ENCODE results near the gene GYG1.
"Not testable (repeated sequence)": the region's sequence is repeated elsewhere in the genome, so short reads cannot be mapped to it uniquely, and the experiment has no call there.

Gene GYG1

DNA sequence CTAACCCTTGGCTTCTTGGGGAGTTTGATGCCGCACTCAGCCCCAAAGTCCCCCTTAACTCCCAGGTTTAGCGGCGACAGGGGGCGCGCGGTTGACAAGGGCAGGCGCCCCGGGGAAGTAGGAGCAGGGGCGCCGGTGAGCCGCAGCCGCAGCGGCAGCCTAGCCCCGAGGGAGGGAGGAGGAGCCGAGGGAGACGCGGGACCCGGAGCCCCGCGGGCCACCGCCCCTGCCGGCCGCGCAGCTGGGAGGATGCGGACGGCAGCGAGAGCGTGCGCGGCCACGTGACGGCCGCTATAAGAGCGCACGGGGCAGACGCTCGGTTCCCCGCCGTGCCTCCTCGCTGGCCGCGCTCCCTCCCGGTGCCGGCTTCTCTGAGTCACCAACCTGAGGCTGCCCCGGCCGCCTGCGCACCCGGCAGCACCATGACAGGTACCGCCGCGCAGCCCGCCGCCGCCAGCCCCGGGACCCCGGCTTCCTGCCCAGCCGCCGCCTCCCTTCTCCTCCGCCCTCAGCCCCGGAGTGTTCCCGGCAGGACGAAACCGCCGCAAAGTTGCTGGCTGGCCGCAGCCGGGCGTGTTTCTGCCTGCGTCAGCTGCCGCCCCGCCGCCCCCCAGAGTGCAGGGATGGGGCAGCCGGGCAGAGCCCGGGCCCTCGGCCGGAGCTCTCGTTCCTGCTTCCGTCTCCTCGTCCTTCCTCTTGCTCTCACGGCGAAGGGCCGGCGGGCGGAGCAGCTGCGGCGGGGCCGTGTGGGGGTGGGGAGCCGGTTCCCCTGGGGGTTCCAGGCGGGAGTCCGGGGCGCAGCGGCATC lies at the start of gene GYG1:
TSS of gene GYG1 (plus strand) at position 322 of the 808 bp plus-strand sequence. CDS start at position 423, 101 bp downstream.
- DNase-seq = peak; percentile 78 to 80

DNA sequence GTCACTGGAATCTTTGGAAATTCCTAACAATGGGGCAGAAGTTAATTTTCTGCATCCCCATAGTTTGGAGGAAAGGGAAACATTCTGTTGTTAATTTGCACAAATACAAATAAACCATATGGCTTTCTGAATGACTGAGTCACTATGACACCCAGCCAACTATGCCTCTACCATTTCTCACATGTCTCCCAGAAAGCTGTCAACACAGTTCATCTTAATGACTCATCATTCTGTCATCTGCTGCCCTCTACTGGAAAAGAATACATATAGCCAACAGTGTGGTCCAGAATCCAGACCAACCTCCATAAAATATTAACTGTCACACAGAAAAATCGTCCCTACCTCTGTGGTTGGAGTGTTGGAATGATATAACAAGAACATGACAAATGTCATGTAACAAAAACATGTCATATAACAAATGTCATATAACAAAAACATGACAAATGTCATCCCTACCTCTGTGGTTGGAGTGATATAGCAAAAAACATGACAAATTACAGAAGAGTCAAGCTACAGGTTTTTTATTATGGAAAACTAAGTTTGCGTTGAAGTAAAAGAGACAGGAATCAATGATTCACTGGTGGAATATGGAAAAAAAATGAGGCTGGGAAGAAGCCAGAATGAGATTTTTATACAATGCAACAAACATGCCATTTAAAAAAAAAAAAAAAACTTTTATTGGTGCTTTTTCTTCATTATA lies 47.7 kb upstream of the GYG1 start:
- DNase-seq = no peak

DNA sequence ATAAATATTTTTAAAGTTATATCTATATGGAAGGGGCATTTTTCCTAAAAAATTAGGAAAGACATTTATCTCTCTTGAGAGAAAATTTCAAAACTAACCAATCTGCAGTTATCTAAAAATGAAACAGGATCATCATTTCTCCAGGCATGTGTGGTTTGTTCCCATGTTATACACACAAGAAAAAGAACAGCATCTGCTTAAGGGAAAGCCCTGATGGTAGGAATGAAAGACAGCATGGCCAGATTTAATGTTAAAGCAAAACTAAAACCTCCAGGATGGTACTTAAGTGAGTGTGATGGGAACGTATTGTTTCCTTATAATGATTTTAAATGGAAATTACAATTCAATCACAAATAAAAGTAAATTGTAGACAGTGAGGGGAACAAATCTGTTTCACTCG lies 46.2 kb upstream of the GYG1 start:
- DNase-seq = no peak

DNA sequence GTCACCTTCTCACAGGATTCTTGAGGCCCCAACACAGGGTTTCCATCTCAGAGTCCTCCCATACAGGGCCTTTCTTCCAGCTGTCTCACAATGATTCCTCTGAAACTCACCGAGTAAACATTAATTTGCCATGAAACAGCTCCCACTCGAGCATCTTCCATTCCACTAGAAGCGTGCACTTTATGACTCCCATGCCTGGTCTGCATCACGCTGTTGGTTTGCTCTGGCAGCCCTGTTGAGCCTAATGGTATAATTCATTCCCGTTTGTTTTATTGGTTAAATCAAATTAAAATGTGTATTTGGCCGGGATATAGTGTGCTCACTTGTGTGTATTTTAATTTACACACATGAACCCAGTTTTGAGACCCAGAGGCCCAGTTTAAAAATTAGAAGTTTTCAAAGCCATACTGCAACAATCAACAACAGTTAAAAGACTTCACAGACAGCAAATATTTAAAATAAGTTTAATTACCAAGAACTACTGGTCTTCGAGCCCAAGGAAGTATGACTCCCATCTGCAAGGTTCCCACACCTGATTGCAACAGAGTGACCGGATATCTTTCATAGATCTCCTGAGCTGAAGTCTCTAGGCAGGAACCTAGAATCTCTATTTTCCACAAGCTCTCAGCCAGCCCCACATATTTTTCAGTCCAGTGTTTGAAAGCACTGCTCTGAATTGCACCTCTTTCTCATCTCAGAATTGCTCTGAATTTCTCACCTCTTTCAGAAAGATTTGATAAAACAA lies 42.3 kb upstream of the GYG1 start:
- no peak for DNase-seq

DNA sequence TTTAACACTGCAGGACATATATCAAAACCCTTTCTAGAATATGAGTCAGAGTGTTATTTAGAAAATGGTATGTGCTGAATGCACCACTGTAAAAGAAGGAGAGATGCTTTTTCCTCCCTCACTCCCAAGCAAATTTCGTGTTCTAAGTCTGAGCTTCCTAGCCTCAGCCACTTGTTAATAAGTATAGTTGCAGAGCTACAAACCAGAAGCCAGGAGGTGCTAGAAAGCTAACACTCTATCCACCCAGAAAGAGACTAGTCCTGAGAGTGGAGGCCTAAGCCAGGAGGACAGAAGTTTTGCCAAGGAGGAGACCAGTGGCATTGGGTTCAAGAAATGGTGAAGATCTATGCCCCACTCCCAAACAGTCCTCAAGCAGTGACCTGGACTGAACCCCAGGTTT lies 40.5 kb upstream of the GYG1 start:
- DNase-seq = no peak

DNA sequence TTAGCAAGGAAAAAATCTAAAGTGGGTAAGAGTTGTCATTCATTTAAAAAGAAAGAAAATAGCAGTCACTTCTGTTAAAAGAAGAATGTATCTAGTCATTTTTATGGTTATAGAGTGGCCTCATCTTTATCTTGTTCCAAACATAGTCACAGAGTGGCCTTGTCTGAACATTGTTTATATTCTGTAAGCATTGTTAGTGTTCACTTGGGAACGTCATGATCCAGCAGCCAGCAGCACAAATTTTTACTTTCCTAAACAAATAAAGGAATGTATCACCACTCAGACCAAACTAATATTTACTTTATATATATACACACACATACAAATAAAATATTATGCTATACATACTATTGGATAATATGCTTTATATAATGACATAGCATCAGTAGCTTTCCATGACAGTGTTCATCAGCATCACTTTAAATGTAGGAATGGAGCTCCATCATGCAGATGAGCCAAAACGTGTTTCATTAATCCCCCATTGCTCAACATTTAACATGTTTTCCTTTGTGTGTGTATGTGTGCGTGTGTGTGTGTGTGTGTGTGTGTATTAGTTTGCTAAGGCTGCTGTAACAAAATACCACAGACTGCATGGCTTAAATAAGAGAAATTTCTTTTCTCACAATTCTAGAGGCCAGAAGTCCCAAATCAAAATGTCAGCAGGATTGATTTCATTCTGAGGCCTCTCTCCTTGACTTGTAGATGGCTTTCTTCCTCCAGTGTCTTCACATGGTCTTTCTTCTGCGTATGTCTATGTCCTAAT lies 39.6 kb upstream of the GYG1 start:
- DNase-seq = no peak

DNA sequence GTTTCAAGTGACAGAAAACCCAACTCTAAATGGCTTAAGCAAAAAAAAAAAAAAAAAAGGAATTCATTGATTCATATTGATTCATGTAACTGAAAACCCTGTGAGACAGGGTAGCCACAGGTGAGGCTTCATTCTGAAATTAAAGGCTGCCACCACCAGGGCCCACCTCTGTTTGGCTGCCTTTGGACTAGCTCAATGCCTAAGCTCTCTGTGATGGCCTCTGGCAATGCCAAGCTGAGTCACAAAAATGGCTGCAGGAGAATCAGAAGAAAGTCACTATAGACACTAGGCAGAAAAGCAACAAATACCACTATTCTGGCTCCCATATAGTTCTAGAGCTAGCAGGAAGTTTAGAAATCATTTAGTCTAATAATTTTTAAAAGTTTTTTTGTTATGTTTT lies 38.2 kb upstream of the GYG1 start:
- no peak for DNase-seq

DNA sequence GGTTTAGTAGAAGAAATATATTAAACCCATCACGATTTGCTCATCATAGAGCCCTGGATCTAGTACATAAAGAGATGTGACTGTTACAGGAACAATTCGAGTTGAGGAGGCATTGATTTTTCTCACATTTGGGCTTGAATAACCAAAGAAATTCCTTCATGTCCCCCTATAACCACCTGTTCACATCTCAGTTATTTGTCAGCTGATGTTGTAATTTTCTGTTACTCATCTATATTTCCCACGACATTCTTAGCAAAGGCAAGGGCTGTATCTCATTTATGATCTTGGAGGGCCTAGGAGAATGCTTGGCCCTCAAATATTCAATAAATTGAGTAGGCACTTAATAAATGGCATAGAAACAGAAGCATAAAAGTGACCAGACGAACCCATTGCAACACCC lies 36.4 kb upstream of the GYG1 start:
- no peak for DNase-seq

DNA sequence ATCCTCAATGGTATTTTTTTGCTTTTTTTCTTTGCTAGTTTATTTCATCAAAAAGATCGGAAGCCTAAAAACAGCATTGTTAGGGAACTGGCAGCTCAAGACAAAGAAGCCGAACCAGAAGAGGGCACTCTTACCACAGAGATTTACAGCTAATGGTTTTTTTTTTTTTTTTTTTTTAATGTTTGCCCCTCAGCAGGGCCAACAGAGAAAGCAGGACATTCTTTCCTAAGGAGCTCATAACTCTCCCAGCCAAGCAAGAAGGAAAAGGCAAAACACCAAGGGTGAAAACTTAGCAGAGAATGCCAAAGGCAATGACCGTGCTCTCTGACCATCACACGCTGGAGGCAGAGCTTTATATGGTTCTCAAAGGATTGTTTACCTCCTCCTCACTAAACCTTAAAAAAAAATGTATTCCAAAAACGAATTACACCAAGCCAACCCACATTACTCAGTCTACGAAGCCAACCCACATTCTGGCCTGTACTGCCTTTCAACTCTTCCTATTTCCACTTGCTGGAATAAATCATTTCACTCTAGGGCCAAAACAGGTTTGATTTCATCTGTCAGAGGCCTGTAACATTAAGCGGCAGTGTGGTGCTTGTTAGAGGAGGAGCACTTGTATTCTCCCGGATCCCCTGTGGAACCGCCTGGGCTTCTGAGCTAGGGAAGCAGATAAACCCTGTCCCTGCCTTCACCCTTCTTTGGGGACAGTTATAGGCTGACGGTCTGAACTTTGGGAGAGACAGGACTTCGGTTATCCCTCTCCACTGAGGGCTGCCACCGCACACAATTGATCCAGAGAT lies 35.6 kb upstream of the GYG1 start:
- DNase-seq = peak in 1 of 2 donors; percentile 32

DNA sequence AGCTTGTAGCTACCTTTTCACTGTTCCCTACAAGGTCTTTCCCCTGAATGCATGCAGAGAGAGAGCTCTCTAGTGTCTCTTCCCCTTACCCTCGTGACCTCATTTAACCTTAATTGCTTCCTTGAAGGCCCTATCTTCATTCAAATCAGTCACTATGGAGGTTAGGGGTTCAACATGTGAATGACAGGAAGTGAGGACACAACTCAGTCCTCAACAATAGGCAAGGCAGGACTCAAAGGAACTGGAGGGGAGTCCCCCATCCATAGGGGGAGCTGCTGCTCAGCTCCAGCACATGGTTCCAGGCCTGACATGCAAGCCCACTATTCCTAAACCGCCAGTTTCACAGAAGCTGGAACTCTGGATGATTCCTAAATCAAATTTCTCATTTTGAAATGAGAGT lies 33.8 kb upstream of the GYG1 start:
- DNase-seq = no peak

DNA sequence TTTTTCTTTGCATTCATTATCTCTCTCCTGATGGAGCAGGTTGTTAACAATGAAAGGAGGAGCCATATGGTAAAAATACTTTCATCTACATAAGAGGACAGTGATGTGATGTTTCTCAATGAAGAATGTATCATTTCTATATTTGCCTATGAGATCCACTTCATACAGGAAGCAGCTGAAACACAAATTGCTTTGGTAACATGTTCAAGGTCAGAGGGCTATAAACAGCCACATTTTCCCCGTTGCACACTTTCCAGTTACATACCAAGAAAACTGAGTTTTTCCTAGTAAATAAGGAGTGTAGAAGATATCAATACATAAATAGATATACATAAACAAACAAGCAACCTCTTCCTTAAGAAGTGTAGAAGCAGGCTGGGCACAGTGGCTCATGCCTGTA lies 32.6 kb upstream of the GYG1 start:
- no peak for DNase-seq

DNA sequence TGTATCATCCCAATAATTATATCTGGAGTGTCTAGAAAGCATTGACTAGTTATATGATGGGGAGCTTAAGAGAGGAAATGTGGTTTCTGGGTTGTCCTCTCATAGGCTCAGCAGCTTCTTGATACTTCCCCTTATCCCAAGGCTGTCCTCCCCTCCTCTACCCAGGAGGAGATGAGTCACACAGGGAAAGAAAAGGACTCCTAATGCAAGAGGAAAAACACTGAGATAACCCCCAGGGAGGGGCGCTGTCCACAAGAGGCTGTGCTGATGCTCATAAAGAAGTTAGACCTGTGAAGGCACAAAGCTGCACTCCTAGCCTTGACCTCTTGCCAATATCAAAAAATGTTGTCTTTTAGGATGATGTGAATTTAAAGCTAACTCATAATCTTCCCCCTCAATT lies 28.8 kb upstream of the GYG1 start:
- DNase-seq = no peak

DNA sequence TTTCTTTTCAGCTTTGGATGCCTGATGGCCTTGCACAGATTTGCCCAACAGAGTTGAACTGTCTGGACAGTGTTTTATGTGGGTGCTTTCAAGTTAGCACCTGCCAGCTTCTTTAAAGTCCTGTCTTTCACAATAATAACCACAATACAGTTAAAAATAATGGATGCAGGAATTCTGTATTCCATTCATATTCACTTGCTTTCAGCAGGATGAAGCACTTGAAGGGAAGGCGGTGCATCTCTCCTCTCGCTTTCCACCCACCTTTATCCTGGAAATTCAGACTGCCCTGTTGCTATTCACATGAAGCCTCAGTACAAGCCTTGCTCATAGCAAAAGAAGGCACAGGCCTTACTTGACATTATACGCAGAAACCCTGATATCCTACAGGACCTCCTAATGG lies 26.5 kb upstream of the GYG1 start:
- no peak for DNase-seq

DNA sequence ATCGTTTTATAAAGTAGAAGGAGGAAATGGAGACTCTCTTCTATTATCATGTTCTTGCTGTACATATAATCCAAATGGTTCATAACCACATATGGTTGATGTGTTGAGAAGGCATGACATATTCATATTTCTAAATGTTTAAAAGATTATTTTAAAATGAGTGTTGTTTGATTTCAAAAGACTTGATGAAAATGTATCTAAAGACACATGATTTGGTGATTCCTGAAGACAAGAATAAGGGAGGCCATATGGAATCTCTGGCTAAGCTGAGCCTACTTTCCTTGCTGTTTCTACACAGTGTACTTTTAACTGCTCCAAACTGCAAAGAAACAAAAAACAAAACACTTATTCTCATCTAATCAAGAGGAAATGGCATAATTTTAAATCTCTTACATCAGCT lies 23.0 kb upstream of the GYG1 start:
- no peak for DNase-seq

DNA sequence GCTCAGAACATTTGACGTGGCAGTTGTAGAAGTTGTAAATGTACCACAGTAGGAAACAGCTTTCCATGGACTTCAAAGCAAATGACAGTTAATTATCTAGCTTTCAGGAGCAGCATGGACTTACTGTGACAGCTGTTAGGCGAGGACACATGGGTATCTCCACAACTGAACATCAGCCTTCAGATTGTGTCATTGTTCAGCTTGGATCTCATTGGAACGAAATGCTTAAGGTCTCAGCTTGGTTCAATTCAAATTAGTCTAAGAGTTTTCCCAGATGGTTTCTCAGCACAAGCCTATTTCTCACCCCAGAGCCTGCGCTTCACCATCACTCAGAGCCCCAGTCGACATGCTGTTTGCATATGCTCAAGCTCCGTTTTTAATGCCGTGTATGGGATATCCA lies 21.1 kb upstream of the GYG1 start:
- DNase-seq = no peak

DNA sequence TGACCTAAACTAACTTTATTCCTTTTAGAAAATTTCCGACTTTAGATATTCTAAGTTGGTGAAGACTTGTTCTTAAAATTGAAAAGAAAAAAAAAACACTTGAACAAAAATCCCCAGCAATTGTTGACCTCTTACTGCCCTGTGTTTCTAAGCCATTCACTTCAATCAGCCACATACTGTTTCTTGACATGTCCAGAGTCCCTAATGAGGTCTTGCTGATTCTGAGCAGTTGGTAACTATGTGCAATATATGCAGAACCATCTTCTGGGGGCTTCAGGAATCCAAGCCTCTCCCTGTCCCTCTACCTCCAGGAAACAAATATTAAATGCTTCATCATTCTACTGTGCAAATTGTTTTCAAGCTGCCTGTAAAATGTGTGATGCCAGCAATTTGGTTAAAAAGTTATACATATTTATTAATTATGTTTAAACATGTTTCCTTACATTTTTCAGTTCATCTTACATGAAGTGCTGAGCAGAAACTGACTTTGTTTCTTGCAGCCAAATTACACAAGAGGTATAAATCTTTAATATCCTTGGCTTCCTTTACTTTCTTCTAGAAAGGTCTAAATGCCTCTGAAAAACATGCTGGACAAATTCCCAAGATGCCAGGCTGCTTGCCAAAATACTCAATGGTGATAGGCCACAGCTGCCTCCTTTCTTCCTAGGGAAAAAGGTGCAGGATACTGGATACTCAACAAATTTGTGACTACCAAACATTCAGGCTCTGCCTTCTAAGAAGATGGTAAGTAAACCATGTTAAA lies 19.8 kb upstream of the GYG1 start:
- DNase-seq = no peak

DNA sequence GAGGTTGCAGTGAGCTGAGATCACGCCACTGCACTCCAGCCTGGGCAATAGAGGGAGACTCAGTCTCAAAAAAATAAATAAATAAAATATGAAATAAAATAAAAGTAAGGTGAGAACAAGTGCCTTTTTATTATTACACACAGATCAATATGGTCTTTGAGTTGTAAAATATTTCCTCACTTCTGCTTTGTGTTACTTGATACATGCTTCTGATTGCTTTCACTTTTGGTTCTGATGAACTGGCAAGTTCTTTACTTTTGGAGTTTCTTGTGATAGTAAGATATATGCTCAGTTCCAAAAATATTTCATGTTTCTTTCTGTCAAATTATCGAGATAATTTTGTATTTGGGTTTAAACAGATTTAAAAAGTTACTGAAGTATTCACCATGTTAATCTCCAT lies 16.6 kb upstream of the GYG1 start:
- DNase-seq = no peak

DNA sequence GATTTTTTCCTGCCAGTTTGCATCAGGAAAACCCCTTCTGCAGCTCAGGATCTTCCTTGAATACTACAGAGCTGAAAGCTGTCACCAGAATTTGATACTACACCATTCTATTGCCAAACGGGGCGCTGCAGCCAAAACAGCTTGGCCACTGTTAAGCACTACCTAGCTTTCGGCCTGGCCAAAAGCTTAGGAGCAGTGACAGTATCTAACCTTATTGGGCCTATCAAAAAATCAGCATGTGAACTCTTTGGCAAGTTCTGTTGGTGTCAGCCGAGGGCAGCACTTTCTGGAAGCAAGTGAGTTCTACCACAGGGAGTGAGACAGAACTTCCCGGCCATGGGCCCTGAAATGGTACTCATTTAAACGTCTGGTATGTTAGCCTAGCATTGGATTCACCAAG lies 16.1 kb upstream of the GYG1 start:
- no peak for DNase-seq

DNA sequence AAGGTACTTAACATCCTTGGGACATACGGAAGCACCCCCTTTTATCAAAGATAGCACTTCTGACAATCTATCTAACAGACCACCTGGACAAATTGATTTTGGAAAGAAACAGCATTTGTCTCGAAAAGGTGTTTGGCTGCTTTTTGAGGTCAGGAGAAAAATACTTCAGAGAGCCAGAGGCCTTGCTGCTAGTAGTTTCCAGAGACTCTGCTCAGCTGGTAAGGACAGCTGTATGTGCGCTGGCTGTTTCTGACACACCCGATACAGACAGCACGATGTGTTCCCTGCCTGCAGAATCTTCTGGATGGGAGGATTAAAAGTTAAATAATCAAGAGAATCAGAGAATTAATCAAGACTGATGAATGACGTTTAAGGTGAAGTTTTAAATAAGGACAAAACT lies 15.6 kb upstream of the GYG1 start:
- no peak for DNase-seq

DNA sequence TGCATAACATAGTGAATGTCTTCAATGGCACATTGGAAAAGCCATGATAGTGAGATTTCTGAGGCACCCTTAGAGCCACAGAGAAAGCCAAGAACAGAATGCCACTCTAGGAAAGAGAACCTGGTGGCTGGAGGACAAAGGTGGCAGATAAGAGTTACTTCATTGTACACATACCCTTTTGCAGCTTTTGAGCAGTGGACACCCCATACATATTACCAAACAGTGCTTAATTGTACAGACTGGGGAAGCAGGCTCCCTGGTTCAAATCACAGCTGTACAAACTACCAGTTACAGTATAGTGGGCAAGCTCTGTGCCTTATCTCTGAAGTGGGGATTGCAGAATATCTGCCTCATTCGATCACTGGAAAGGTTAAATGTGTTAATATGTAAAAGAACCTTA lies 10.1 kb upstream of the GYG1 start:
- no peak for DNase-seq

DNA sequence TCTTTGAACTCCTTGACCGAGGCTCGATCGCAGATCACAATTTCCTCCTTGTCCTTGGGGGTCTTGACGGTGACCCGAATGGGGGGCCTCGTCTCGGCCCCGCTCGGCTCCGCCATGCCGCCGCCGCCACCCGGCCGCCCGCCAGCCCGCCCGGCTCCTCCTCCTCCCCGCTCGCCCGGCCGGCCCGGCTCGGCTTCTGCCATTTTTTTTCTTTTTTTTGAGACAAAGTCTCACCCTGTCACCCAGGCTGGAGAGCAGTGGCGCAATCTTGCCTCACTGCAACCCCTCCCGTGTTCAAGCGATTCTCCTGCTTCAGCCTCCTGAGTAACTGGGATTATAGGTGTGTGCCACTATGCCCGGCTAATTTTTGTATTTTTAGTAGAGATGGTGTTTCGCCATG lies 3.8 kb upstream of the GYG1 start:
- DNase-seq = not testable (repeated sequence)

All from stimulated activated CD4-positive, alpha-beta T cell treated with anti-CD3 and anti-CD28 coated beads, Interleukin-2, amount 100 ng/mL, for 24 hours (primary cell).